HepG2 (cell line): ENCODE measurements around the gene MARS2. TPM values are rescaled to one million over a fixed set of nuclear protein-coding genes. Genes with fewer than 3 reads are reported as not detected.

ENCODE experiments used
- ARID5B ChIP-seq: IDR thresholded peaks from 2 replicates; pipeline ENCODE4 v1.4.0; 2020; ENCODE audit warnings: mild to moderate bottlenecking, missing genetic modification reagents
- KLF15 ChIP-seq: sonication (generic); formaldehyde crosslinking; IDR thresholded peaks from 2 replicates; pipeline ENCODE4 v1.8.1; 2023; ENCODE audit warnings: borderline replicate concordance, mild to moderate bottlenecking, inconsistent platforms, missing genetic modification reagents, mixed read lengths
- MAF1 ChIP-seq: sonication (generic); formaldehyde crosslinking; IDR thresholded peaks from 2 replicates; pipeline ENCODE4 v1.5.0; 2020; ENCODE audit warnings: missing genetic modification reagents, borderline replicate concordance
- MAFF ChIP-seq: IDR thresholded peaks from 2 replicates; pipeline ENCODE4 v1.6.1; 2011; ENCODE audit warnings: low read depth, low read length, improper control_type of control experiment
- ZMYM4 ChIP-seq: sonication (generic); formaldehyde crosslinking; IDR thresholded peaks from 2 replicates; pipeline ENCODE4 v1.8.1; 2023; ENCODE audit warnings: mild to moderate bottlenecking, missing genetic modification reagents
- ZNF224 ChIP-seq: sonication (generic); formaldehyde crosslinking; IDR thresholded peaks from 2 replicates; pipeline ENCODE4 v1.5.0; 2020; ENCODE audit warnings: mild to moderate bottlenecking, missing genetic modification reagents
- ZNF264 ChIP-seq: sonication (generic); formaldehyde crosslinking; IDR thresholded peaks from 2 replicates; pipeline ENCODE4 v1.4.0; 2020; ENCODE audit warnings: missing genetic modification reagents
- ZNF430 ChIP-seq: sonication (generic); formaldehyde crosslinking; IDR thresholded peaks from 2 replicates; pipeline ENCODE4 v1.9.0; 2021; ENCODE audit warnings: mild to moderate bottlenecking, missing genetic modification reagents
- ZNF501 ChIP-seq: sonication (generic); formaldehyde crosslinking; IDR thresholded peaks from 2 replicates; pipeline ENCODE4 v1.5.1; 2020; ENCODE audit warnings: mild to moderate bottlenecking, moderate library complexity, missing genetic modification reagents
- ZSCAN21 ChIP-seq: sonication (generic); formaldehyde crosslinking; IDR thresholded peaks from 2 replicates; pipeline ENCODE4 v1.8.0; 2022; ENCODE audit warnings: mild to moderate bottlenecking, missing genetic modification reagents, moderate library complexity, borderline replicate concordance
- polyA plus RNA-seq, 8 experiments: library from polyadenylated mRNA; depleted of rRNA in 3 of 8; stranded (reverse) in 7 of 8; unstranded in 1 of 8; fragments of >200 nt; fragmentation: Illumina TruSeq in 4 of 8; extraction: Trizol in 4 of 8; gene quantifications; 2 replicates each; pipeline versions ENCODE4 v1.2.1 to v1.2.3, GENCODE V29; 2011 to 2016; ENCODE audit warnings: low read depth in 4 of 8, missing spikeins in 1 of 8, mixed read lengths in 1 of 8; ENCODE audit not compliant: insufficient read depth in 1 of 8
- total RNA-seq, 5 experiments: library from RNA; depleted of rRNA; stranded (reverse); fragments of >200 nt; fragmentation: Illumina TruSeq; extraction: Trizol; gene quantifications; 2 replicates each; pipeline ENCODE4 v1.2.3, GENCODE V29; 2016; ENCODE audit warnings: low read depth in 1 of 5
- TF ChIP-seq, protein P1 (sequence below): sonication (generic); formaldehyde crosslinking; IDR thresholded peaks from 2 replicates; pipeline ENCODE4 v1.4.0; 2020; ENCODE audit warnings: missing genetic modification reagents
- TF ChIP-seq, protein P2 (sequence below): sonication (generic); formaldehyde crosslinking; IDR thresholded peaks from 2 replicates; pipeline ENCODE4 v1.5.0; 2020; ENCODE audit warnings: mild to moderate bottlenecking, missing genetic modification reagents, borderline replicate concordance

MARS2 gene
- total and polyA plus RNA-seq, 2 of the 13 experiments (the other 11 are each of a cell fraction or from before 2014, with no cell fraction given) = 6.9 to 16.2 TPM

GRCh38 chr2:197705912-197706838, 1.0 kb downstream of the MARS2 start (continued):
- TF ChIP-seq, protein P1, sequence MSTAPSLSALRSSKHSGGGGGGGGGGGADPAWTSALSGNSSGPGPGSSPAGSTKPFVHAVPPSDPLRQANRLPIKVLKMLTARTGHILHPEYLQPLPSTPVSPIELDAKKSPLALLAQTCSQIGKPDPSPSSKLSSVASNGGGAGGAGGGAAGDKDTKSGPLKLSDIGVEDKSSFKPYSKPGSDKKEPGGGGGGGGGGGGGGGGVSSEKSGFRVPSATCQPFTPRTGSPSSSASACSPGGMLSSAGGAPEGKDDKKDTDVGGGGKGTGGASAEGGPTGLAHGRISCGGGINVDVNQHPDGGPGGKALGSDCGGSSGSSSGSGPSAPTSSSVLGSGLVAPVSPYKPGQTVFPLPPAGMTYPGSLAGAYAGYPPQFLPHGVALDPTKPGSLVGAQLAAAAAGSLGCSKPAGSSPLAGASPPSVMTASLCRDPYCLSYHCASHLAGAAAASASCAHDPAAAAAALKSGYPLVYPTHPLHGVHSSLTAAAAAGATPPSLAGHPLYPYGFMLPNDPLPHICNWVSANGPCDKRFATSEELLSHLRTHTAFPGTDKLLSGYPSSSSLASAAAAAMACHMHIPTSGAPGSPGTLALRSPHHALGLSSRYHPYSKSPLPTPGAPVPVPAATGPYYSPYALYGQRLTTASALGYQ = no peak
- no peak for TF ChIP-seq MAFF
- TF ChIP-seq ZNF501 = peak; percentile 1; the same call in 1 of the 2 replicates
- peak; percentile 44; the same call in 1 of the 2 replicates for TF ChIP-seq MAF1 (CRISPR knock-in tag)
- TF ChIP-seq ZNF430 (CRISPR knock-in tag) = 0 out of 2 replicates have a peak, but pooled peaks have one; percentile 11
- no peak for TF ChIP-seq KLF15 (CRISPR knock-in tag)
- TF ChIP-seq ARID5B (CRISPR knock-in tag) = no peak
- no peak for TF ChIP-seq ZSCAN21 (CRISPR knock-in tag)
- TF ChIP-seq, protein P2, sequence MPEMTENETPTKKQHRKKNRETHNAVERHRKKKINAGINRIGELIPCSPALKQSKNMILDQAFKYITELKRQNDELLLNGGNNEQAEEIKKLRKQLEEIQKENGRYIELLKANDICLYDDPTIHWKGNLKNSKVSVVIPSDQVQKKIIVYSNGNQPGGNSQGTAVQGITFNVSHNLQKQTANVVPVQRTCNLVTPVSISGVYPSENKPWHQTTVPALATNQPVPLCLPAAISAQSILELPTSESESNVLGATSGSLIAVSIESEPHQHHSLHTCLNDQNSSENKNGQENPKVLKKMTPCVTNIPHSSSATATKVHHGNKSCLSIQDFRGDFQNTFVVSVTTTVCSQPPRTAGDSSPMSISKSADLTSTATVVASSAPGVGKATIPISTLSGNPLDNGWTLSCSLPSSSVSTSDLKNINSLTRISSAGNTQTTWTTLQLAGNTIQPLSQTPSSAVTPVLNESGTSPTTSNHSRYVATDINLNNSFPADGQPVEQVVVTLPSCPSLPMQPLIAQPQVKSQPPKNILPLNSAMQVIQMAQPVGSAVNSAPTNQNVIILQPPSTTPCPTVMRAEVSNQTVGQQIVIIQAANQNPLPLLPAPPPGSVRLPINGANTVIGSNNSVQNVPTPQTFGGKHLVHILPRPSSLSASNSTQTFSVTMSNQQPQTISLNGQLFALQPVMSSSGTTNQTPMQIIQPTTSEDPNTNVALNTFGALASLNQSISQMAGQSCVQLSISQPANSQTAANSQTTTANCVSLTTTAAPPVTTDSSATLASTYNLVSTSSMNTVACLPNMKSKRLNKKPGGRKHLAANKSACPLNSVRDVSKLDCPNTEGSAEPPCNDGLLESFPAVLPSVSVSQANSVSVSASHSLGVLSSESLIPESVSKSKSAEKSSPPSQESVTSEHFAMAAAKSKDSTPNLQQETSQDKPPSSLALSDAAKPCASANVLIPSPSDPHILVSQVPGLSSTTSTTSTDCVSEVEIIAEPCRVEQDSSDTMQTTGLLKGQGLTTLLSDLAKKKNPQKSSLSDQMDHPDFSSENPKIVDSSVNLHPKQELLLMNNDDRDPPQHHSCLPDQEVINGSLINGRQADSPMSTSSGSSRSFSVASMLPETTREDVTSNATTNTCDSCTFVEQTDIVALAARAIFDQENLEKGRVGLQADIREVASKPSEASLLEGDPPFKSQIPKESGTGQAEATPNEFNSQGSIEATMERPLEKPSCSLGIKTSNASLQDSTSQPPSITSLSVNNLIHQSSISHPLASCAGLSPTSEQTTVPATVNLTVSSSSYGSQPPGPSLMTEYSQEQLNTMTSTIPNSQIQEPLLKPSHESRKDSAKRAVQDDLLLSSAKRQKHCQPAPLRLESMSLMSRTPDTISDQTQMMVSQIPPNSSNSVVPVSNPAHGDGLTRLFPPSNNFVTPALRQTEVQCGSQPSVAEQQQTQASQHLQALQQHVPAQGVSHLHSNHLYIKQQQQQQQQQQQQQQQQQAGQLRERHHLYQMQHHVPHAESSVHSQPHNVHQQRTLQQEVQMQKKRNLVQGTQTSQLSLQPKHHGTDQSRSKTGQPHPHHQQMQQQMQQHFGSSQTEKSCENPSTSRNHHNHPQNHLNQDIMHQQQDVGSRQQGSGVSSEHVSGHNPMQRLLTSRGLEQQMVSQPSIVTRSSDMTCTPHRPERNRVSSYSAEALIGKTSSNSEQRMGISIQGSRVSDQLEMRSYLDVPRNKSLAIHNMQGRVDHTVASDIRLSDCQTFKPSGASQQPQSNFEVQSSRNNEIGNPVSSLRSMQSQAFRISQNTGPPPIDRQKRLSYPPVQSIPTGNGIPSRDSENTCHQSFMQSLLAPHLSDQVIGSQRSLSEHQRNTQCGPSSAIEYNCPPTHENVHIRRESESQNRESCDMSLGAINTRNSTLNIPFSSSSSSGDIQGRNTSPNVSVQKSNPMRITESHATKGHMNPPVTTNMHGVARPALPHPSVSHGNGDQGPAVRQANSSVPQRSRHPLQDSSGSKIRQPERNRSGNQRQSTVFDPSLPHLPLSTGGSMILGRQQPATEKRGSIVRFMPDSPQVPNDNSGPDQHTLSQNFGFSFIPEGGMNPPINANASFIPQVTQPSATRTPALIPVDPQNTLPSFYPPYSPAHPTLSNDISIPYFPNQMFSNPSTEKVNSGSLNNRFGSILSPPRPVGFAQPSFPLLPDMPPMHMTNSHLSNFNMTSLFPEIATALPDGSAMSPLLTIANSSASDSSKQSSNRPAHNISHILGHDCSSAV (CRISPR knock-in tag) = no peak; the same call in 1 of the 2 replicates
- no peak for TF ChIP-seq ZNF224 (CRISPR knock-in tag)
- TF ChIP-seq ZMYM4 = 0 out of 2 replicates have a peak, but pooled peaks have one; percentile 8
- no peak for TF ChIP-seq ZNF264 (CRISPR knock-in tag)
